ENCODE results near the gene ZNF487.
"Not testable (repeated sequence)": the region's sequence is repeated elsewhere in the genome, so short reads cannot be mapped to it uniquely, and the experiment has no call there.

The ZNF487 gene

GRCh38 chr10:43436291-43437140 is at the start of gene ZNF487:
ZNF487 (plus strand) TSS chr10:43437111; CDS start chr10:43475814, 38,703 bp downstream.
- peak; percentile 50 to 85 for DNase-seq

- no peak for DNase-seq
These were observed 49.3 kb upstream of the ZNF487 start for GRCh38 chr10:43387678-43388032.

GRCh38 chr10:43389867-43390266 is 47.0 kb upstream of the ZNF487 start:
- DNase-seq: no peak

GRCh38 chr10:43390333-43390732 is 46.6 kb upstream of the ZNF487 start:
- no peak for DNase-seq

- DNase-seq: peak in 1 of 2 experiments; percentile 9
These were observed 46.2 kb upstream of the ZNF487 start for GRCh38 chr10:43390759-43391158.

- no peak for DNase-seq
These were observed 45.4 kb upstream of the ZNF487 start for GRCh38 chr10:43391496-43391895.

- no peak for DNase-seq
These were observed 44.2 kb upstream of the ZNF487 start for GRCh38 chr10:43392748-43393147.

GRCh38 chr10:43393186-43393585 is 43.7 kb upstream of the ZNF487 start:
- DNase-seq: not testable (repeated sequence)

GRCh38 chr10:43393606-43394360 is 43.1 kb upstream of the ZNF487 start:
- no peak for DNase-seq

- DNase-seq: no peak
These were observed 42.0 kb upstream of the ZNF487 start for GRCh38 chr10:43394868-43395267.

GRCh38 chr10:43395571-43396060 is 41.3 kb upstream of the ZNF487 start:
- DNase-seq: peak in 1 of 2 experiments; percentile 62

GRCh38 chr10:43396061-43396927 is 40.6 kb upstream of the ZNF487 start:
- peak; percentile 44 to 86 for DNase-seq

- DNase-seq: peak; percentile 65 to 89
These were observed 39.8 kb upstream of the ZNF487 start for GRCh38 chr10:43396928-43397624.

GRCh38 chr10:43398939-43399319 is 38.0 kb upstream of the ZNF487 start:
- DNase-seq: no peak

- no peak for DNase-seq
These were observed 37.3 kb upstream of the ZNF487 start for GRCh38 chr10:43399320-43400310.

GRCh38 chr10:43401627-43402026 is 35.3 kb upstream of the ZNF487 start:
- no peak for DNase-seq

GRCh38 chr10:43402176-43402575 is 34.7 kb upstream of the ZNF487 start:
- DNase-seq: no peak

- no peak for DNase-seq
These were observed 33.9 kb upstream of the ZNF487 start for GRCh38 chr10:43402880-43403452.

GRCh38 chr10:43403911-43404703 is 32.8 kb upstream of the ZNF487 start:
- DNase-seq: no peak

- no peak for DNase-seq
These were observed 32.2 kb upstream of the ZNF487 start for GRCh38 chr10:43404704-43405084.

Measured in NCI-H526 (cell line).